ENCODE results near the gene ARID4A.
"Not testable (repeated sequence)": the region's sequence is repeated elsewhere in the genome, so short reads cannot be mapped to it uniquely, and the experiment has no call there.

The ARID4A gene

DNA sequence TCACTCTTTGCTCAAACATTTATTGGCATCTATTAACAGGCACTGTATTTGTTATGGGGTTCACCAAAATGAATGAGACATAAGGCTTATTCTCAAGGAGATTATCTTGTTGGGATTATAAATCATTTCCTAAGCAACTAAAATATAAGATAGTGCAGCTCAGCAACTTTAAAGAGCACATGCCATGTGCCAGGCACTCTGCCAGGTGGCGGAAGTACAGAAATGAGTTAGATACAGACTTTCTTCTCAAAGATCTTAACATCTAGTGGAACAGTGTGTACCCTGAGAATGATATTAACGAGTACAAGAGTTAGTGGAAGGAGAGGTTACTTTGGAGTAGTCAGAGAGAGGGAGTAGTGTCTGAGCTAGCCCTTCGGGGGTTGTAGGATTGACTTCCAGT, 68.9 kb downstream of the ARID4A start:
- DNase-seq: no peak

DNA sequence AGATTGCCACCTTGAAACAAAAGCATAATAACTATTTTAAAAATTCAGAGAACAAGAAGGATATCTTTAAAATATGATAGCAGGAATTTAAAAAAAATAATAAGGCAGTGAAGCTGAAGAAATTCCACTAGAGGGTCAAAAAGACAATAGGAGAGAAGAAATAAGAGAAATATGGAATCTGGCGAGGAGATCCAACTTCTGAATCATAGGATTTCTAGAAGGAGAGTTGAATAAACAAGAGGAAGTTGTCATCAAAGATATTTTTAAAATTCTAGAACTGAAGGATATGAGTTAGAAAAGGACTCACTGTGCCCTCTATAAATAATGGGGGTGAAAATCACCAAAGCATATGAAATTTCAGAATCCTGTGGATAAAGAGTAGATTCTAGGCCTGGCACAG, 70.6 kb downstream of the ARID4A start:
- DNase-seq: no peak

DNA sequence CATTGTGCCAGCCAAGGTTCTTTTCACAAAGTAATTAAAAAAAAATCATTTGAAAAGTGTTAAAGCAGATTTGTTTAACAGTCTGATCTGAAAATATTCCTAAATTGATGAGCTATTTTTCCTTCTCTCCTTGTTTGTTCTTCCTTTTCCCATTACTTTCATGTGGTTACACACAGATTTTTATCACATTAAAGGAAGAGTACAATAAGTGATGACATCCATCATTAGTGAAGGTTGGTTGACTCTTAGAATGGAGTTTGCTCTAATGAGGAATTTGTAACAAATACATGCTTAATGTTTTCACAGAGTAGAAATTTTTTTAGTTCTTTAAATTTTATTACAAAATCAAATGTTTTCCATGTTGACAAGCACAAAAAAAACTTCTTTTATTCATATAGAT, 78.4 kb downstream of the ARID4A start:
- DNase-seq: no peak

DNA sequence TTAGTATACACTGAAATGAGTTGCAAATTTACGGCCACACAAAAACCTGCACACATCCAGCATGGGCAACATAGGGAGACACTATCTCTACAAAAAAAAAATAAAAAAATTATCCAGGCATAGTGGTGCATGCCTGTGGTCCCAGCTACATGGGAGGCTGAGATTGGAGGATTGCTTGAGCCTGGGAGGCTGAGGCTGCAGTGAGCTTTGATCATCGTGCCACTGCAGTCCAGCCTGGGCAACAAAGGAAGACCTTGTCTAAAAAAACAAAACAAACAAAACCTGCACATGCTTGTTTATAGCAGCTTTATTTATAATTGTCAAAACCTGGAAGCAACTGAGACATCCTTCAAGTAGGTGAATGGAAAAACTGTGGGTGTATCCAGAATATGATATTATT, 92.5 kb downstream of the ARID4A start:
- no peak for DNase-seq

DNA sequence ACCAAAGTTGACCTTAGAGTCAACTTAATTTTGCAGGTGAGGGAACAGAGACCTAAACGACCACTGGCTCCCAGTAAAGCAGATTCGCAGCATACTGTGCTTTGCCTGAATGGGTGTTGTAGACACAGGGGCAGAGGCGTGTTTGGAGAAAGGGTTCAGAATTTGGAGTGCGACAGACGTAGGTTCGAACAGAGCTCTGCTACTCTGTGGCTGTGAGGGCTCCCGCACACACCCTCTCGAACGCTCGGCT, 97.1 kb downstream of the ARID4A start:
- DNase-seq: no peak

DNA sequence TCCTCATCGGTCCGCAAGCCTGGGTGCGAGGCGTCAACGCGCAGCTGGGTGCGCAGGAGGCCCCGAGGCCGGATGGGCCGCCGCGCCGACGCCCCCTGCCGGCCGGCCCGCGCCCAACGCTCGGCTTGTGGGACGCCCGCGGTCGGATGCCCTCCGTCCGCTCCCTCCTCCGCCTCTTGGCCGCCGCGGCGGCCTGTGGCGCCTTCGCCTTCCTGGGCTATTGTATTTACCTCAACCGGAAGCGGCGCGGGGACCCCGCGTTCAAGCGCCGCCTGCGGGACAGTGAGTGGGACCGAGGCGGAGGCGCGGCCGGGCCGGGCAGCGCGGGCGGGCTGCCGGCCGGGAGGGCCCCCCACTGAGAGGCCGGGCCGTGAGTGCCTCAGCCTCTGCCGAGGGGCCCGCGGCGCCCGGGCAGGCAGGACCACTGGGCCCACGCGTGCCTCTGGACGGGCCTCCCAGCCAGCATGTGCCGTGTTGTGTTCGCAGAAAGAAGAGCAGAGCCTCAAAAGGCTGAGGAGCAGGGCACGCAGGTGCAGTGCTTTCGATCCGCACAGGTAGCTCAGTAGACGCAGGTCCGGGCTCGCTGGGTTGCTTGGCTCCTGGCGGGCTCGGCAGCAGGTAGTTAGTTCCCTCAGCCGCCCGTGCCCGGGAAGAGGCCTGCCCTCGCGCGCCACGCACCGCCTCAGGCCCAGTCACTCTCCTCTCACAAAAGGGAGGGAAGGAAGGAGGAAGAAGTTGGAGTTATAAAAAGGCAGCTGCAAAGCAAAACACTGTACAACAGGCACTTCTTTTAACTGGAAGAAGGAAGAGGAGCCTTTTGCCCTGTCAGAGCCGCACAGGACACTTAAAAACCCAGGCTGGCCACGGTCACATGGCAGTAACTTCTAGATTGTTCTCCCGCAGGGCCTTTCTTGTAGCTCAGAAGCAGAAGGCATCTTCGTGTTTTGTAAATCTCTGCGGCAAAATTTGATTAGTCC, 97.7 kb downstream of the ARID4A start, which contains the start of gene TOMM20L:
Gene TOMM20L, plus strand, starts transcription at position 119 of the 977 bp plus-strand sequence. Its CDS starts 28 bp downstream, at position 147.
- DNase-seq: peak; percentile 84

DNA sequence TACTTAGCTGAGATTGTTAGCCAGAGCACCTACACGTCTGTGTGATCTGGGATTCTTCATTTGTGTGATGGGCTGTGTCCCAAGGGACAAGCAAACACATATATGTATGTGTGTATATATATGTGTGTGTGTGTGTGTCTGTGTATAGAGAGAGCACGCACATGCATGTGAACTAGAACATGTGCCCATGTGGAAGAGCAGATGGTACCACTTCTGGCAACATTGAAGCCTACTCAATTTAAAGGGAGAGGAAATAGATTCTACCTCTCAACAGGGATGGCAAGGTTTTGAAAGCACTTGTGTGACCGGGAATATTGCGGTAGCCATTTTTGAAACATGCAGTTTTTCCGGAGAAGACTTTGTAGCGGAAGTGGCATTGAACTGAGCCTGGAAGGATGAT, 98.8 kb downstream of the ARID4A start:
- no peak for DNase-seq

DNA sequence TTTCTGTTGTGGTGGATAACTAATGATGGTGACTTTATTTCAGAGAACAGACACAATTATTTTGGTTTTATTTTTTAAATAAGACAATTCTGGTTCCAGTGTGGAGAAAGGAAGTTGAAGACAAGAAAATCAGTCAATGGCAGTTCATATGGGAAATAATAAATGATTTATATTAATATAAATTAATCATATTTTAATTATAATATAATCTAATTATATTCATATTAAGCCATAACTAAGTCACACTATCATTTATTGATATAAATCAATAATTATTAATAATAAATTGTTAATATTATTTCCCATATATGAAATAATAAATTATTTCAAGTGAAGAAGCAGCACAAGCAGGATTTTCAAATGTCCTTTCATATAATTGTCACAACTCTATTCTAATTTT, 100.1 kb downstream of the ARID4A start:
- no peak for DNase-seq

DNA sequence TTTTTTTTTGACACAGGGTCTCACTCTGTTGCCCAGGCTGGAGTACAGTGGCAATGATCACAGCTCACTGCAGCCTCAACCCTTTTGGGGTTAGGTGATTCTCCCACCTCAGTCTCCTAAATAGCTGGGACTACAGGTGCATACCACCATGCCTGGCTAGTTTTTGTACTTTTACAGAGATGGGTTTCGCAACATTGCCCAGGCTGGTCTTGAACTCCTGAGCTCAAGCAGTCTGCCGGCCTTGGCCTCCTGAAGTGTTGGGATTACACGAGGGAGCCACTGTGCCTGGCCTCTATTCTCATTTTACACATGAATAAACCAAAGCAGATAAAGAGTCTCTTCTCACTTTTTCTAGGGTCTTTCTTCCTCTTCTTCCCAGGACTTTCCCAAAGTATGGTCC, 100.5 kb downstream of the ARID4A start:
- no peak for DNase-seq

DNA sequence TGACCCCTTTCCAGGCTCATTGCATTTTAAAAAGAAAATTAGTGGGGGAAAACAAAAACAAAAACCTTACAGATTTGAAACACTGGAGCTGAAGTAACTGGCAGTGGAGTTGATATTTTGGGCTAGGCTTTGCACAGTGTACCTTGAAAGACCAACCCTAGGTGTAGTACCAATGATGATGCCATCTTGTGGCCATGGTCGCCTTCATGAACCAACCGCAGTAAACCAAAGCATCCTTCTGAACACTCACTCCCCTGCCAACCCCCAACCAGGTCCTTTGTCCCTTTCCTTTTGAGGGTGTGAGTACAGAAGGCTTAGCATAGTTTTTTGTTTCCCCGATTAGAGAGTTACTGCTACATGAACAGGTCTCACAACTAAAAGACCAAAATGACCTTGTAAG, 103.2 kb downstream of the ARID4A start:
- no peak for DNase-seq

DNA sequence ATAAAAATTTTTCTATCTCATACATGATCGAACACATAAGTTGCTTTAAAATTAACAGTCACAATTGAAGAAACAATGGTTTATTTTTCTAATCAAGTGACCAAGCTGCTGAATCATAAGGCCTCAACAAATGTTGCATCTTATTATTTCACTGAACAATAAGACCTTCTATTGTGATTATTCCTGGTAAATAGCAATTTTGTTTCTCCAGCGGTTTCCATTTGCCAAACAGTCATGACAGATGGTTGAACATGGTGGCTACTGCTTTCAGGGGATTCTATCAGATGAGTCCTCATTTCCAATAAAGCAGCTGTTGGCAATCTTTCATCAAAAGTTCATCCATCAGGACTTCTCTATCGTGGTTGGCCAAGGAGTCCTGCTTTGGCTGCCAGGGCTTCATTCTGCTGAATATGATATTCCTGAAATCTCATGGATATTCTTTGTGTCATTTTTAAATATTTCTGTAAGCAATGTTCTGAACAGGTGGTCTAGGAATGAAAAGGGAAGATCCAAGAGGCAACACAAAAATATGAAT, 110.4 kb downstream of the ARID4A start:
- DNase-seq: no peak

DNA sequence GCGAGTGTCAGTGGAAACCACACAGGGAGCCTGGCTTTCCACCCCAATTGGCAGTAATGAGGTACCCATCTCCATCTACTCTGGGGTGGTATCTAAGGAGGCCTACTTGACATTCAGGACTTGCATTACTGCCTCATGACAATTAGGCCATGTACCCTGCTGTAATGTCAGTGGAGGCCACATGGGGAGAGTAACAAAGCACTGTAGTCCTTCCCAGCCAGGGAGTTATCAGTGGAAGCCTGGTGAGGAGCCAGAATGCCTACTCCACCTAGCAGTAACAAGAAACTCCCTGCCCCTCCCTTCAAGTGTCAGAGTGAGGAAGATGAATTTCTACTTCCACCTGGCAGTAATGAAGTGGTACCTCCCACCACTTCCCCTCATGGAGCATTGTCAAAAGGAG, 116.5 kb downstream of the ARID4A start:
- DNase-seq: no peak

DNA sequence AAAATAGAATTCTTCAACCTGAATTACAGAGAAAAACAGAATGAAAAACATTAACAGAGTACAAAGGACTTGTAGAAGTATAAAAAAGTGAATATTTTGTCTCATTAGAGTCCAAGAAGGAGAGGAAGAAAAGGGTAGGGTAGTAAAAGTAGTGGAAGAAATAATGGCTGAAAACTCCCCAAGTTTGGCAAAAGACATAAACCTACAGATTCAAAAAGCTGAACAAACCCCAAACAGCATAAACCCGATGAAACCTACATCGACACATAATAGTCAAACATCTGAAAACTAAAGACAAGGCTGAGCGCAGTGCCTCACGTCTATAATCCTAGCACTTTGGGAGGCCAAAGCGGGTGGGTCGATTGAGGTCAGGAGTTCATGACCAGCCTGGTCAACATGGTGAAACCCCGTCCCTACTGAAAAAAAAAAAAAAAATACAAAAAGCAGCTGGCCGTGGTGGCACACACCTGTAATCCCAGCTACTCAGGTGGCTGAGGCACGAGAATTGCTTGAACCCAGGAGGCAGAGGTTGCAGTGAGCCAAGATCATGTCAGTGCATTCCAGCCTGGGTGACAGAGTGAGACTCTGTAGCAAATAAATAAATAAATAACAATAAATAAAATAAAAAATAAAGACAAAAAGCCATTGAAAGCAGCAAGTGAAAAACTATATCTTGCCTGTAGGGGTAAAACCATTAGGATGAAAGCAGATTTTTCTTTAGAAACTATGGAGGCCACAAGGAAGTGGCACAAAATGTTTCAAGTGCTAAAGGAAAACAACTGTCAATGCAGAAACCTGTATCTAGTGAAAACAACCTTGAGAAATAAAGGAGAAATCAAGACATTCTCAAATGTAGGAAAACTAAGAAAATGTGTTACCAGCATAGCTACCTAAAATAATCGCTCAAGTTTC, 117.5 kb downstream of the ARID4A start:
- no peak for DNase-seq

DNA sequence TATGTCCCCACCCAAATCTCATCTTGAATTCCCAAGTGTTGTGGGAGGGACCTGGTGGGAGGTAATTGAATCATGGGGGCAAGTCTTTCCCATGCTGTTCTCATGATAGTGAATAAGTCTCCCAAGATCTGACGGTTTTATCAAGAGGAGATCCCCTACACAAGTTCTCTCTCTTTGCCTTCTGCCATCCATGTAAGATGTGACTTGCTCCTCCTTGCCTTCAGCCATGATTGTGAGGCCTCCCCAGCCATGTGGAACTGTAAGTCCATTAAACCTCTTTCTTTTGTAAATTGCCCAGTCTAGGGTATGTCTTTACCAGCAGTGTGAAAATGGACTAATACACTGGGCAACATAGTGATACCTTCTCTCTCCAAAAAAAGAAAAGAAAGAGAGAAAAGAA, 118.6 kb downstream of the ARID4A start:
- not testable (repeated sequence) for DNase-seq

Data from right forelimb (tissue), 1 donor.